Activated CD4-positive, alpha-beta T cell treated with anti-CD3 and anti-CD28 coated beads, Interleukin-2, Interleukin-6, amounts not matched to agents 100 ng/mL and 50 ng/mL, durations not matched to agents 16 hours and 8 hours (primary cell): ENCODE measurements around the gene CENPO.
"Not testable (repeated sequence)": the region's sequence is repeated elsewhere in the genome, so short reads cannot be mapped to it uniquely, and the experiment has no call there.

Source experiments
- DNase-seq: peaks from one replicate; pipeline ENCODE4 v3.0.0-alpha.2; 2020

CENPO gene

GRCh38 chr2:24824966-24825882 lies 32.0 kb downstream of the CENPO start:
- DNase-seq, result peak; percentile 38

GRCh38 chr2:24825883-24826772 lies 32.9 kb downstream of the CENPO start:
- DNase-seq, result peak; percentile 54

- DNase-seq, result no peak
Measured at GRCh38 chr2:24826773-24827145, 33.5 kb downstream of the CENPO start.

GRCh38 chr2:24827321-24828237 lies 34.4 kb downstream of the CENPO start:
- DNase-seq, result peak; percentile 78

GRCh38 chr2:24828238-24828996 lies 35.2 kb downstream of the CENPO start:
- no peak for DNase-seq

GRCh38 chr2:24830351-24830750 lies 37.1 kb downstream of the CENPO start:
- no peak for DNase-seq

GRCh38 chr2:24830786-24831185 lies 37.6 kb downstream of the CENPO start:
- DNase-seq, result no peak

- no peak for DNase-seq
Measured at GRCh38 chr2:24831221-24832072, 38.2 kb downstream of the CENPO start.

GRCh38 chr2:24832073-24832461 lies 38.8 kb downstream of the CENPO start:
- no peak for DNase-seq

GRCh38 chr2:24832521-24832920 lies 39.3 kb downstream of the CENPO start:
- DNase-seq, result no peak

- no peak for DNase-seq
Measured at GRCh38 chr2:24832931-24833701, 39.9 kb downstream of the CENPO start.

- DNase-seq, result no peak
Measured at GRCh38 chr2:24833821-24834732, 40.9 kb downstream of the CENPO start.

GRCh38 chr2:24834733-24835395 lies 41.6 kb downstream of the CENPO start:
- no peak for DNase-seq

GRCh38 chr2:24835411-24835810 lies 42.2 kb downstream of the CENPO start:
- DNase-seq, result not testable (repeated sequence)

- no peak for DNase-seq
Measured at GRCh38 chr2:24836206-24836605, 43.0 kb downstream of the CENPO start.

- DNase-seq, result no peak
Measured at GRCh38 chr2:24836706-24837105, 43.5 kb downstream of the CENPO start.

GRCh38 chr2:24837996-24838513 lies 44.8 kb downstream of the CENPO start:
- DNase-seq, result no peak

- no peak for DNase-seq
Measured at GRCh38 chr2:24838541-24838940, 45.3 kb downstream of the CENPO start.
